CD14-positive monocyte (primary cell): ENCODE results near the gene FAM171A1. TPM values are rescaled to one million over a fixed set of nuclear protein-coding genes. Genes with fewer than 3 reads are reported as not detected.

ENCODE experiments used
- DNase-seq, 3 donors: peaks; one replicate each; pipeline ENCODE4 v3.0.0-alpha.2; 2011 to 2022
- H2AFZ ChIP-seq: 2 replicates; pipeline ENCODE4 v1.6.0; 2012; ENCODE audit warnings: mild to moderate bottlenecking, low read depth, low read length, inconsistent platforms; ENCODE audit not compliant: insufficient read depth, poor library complexity, severe bottlenecking
- H3K27ac ChIP-seq, 2 donors: 1 replicate in 1 of 2; 2 replicates in 1 of 2; pipeline ENCODE4 v1.5.1; 2012 to 2013; ENCODE audit warnings: low read length in 2 of 2, control low read depth in 1 of 2, inconsistent platforms in 1 of 2, low read depth in 1 of 2, mild to moderate bottlenecking in 1 of 2
- H3K27me3 ChIP-seq, 2 donors: one replicate each; pipeline versions ENCODE4 v1.6.0 to v1.6.1; 2011 to 2013; ENCODE audit warnings: low read length in 2 of 2; ENCODE audit not compliant: control insufficient read depth in 2 of 2, insufficient read depth in 2 of 2
- H3K36me3 ChIP-seq, 2 donors: replicated peaks in 1 of 2; 1 replicate in 1 of 2; 2 replicates in 1 of 2; pipeline versions ENCODE4 v1.5.1 to v1.6.1; 2012 to 2013; ENCODE audit warnings: low read length in 2 of 2, control low read depth in 1 of 2, inconsistent platforms in 1 of 2, mild to moderate bottlenecking in 1 of 2; ENCODE audit not compliant: insufficient read depth in 2 of 2, control insufficient read depth in 1 of 2
- H3K4me1 ChIP-seq, 2 donors: 1 replicate in 1 of 2; 2 replicates in 1 of 2; pipeline versions ENCODE4 v1.5.1 to v1.6.1; 2012 to 2013; ENCODE audit warnings: low read length in 2 of 2, control low read depth in 1 of 2, inconsistent platforms in 1 of 2, mild to moderate bottlenecking in 1 of 2, moderate library complexity in 1 of 2; ENCODE audit not compliant: insufficient read depth in 2 of 2, control insufficient read depth in 1 of 2
- H3K4me2 ChIP-seq: replicated peaks from 2 replicates; pipeline ENCODE3; 2012; ENCODE audit warnings: low read length, moderate library complexity, mild to moderate bottlenecking; ENCODE audit not compliant: poor library complexity, severe bottlenecking; ENCODE audit errors: extremely low read depth
- H3K4me3 ChIP-seq, 3 experiments: fragments of 200-600 bp in 1 of 3; sonication (generic) in 1 of 3; replicated peaks in 1 of 3; 1 replicate in 2 of 3; 2 replicates in 1 of 3; pipeline ENCODE4 v1.5.1; 2011 to 2013; ENCODE audit warnings: low read length in 3 of 3, mild to moderate bottlenecking in 3 of 3, control low read depth in 2 of 3, low read depth in 2 of 3, inconsistent platforms in 1 of 3, moderate library complexity in 1 of 3
- H3K79me2 ChIP-seq: 2 replicates; pipeline ENCODE4 v1.6.0; 2012; ENCODE audit warnings: mild to moderate bottlenecking, control low read depth, inconsistent platforms, low read length, moderate library complexity; ENCODE audit not compliant: insufficient read depth
- H3K9ac ChIP-seq: 2 replicates; pipeline ENCODE4 v1.6.0; 2017; ENCODE audit warnings: low read length, mild to moderate bottlenecking; ENCODE audit not compliant: insufficient read depth, poor library complexity, severe bottlenecking
- H3K9me3 ChIP-seq, 2 donors: replicated peaks in 1 of 2; 1 replicate in 1 of 2; 2 replicates in 1 of 2; pipeline versions ENCODE4 v1.5.1 to v1.6.1; 2012 to 2013; ENCODE audit warnings: low read length in 2 of 2, control low read depth in 1 of 2; ENCODE audit not compliant: control insufficient read depth in 1 of 2, insufficient read depth in 1 of 2
- H4K20me1 ChIP-seq: 2 replicates; pipeline ENCODE4 v1.6.0; 2012; ENCODE audit warnings: mild to moderate bottlenecking, low read length, control low read depth, moderate library complexity; ENCODE audit not compliant: insufficient read depth
- H3K27ac Mint-ChIP-seq, 7 donors: one replicate each; pipeline ENCODE4 v1.8.0; 2020; ENCODE audit warnings: mild to moderate bottlenecking in 7 of 7, mixed read lengths in 7 of 7, moderate library complexity in 6 of 7, inconsistent platforms in 2 of 7
- H3K27me3 Mint-ChIP-seq, 3 donors: one replicate each; pipeline ENCODE4 v1.8.0; 2021 to 2022; ENCODE audit warnings: low read depth in 3 of 3, mild to moderate bottlenecking in 3 of 3, mixed read lengths in 3 of 3, moderate library complexity in 3 of 3, inconsistent platforms in 1 of 3
- H3K36me3 Mint-ChIP-seq, 2 donors: one replicate each; pipeline ENCODE4 v1.8.0; 2020; ENCODE audit warnings: mixed read lengths in 2 of 2, inconsistent platforms in 1 of 2, mild to moderate bottlenecking in 1 of 2
- H3K4me1 Mint-ChIP-seq: one replicate; pipeline ENCODE4 v1.8.0; 2020; ENCODE audit warnings: mild to moderate bottlenecking, mixed read lengths
- H3K4me3 Mint-ChIP-seq, 2 donors: one replicate each; pipeline ENCODE4 v1.8.0; 2020; ENCODE audit warnings: mild to moderate bottlenecking in 2 of 2, mixed read lengths in 2 of 2, moderate library complexity in 1 of 2
- H3K9me3 Mint-ChIP-seq, 7 donors: one replicate each; pipeline ENCODE4 v1.8.0; 2020 to 2022; ENCODE audit warnings: mixed read lengths in 7 of 7, mild to moderate bottlenecking in 6 of 7, moderate library complexity in 6 of 7, inconsistent platforms in 2 of 7
- WGBS: methylation state at CpG from one replicate; pipeline ENCODE4 v1.1.5; 2013; ENCODE audit warnings: missing lambda C conversion rate; ENCODE audit not compliant: insufficient coverage; 5-methylcytosine and 5-hydroxymethylcytosine counted together
- intact Hi-C, 2 donors: fragments of 100-400 bp; cut with micrococcal nuclease; formaldehyde crosslinking; loops; one replicate each; pipeline versions ENCODE4 v1.15.0 to v1.15.1; 2023
- polyA plus RNA-seq, 3 donors: library from polyadenylated mRNA; depleted of rRNA in 1 of 3; unstranded in 2 of 3; stranded (reverse) in 1 of 3; fragments of 300-500 nt in 2 of 3; fragments of >200 nt in 1 of 3; fragmentation: Illumina TruSeq in 2 of 3; gene quantifications; 1 replicate in 2 of 3; 2 replicates in 1 of 3; pipeline ENCODE4 v1.2.3, GENCODE V29; 2012 to 2021
- TF ChIP-seq, protein P1 (sequence below): fragments of 200-600 bp; IDR thresholded peaks from one replicate; pipeline ENCODE4 v1.8.0; 2022; ENCODE audit warnings: antibody characterized with exemption, mild to moderate bottlenecking

The FAM171A1 gene
- polyA plus RNA-seq, 3 donors: not detected

DNA sequence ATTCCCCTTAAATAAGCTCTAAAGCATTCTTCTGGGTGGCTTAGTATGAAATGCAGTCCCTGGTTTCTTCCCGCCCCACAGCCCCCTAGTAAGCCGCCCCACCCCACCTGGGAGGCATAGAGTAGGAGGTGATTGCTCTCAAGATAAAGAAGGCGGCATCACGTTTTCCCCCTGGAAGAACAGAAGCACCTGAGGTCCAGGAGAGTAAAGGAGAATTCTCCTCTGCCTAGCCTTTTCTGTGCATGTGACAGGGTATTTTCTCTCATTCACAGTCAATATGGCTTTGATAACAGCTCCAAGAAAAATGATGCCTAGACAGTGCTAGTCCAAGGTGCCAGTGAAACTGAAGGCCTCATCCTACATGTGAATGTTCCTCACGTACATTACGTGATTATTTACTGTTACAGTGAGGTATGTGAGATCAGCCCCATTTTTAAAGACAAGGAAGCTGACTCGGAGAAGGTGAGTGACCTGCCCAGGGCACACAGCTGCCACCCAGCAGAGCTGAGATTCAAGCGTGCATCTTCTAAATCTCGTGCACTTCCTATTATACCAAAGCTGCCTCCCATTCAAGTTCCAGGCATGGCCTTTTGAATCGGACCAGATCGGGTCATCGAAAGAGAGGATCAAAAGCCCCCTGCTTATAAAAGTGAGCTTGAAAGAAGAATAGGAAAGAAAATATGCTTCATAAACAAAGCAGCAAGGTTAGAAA, 59.4 kb downstream of the FAM171A1 start:
- Histone ChIP-seq H3K27ac (no peak overlapping the region), H3K4me2 (no peak overlapping the region), H3K9ac (no peak overlapping the region), H4K20me1 (no peaks in the 10 kb centered on the region), H3K9me3 (no peaks in the 10 kb centered on the region), H3K79me2 (no peaks in the 10 kb centered on the region), H2AFZ (no peak overlapping the region), H3K4me3 (no peak overlapping the region), H3K36me3 (no peaks in the 10 kb centered on the region), H3K27me3 (no peaks in the 10 kb centered on the region), H3K4me1 (peaks cover 0 to 8% of the 10 kb centered on the region in 2 donors)
- Mint-ChIP-seq H3K4me3 (no peak overlapping the region), H3K36me3 (no peaks in the 10 kb centered on the region), H3K4me1 (peaks cover 11% of the 10 kb centered on the region), H3K9me3 (peaks cover 0 to under 1% (median 0%) of the 10 kb centered on the region in 7 donors), H3K27ac (no peak overlapping the region), H3K27me3 (peaks cover 1 to 5% (median 2%) of the 10 kb centered on the region in 3 donors)
- intact Hi-C loops: no loop called here
- DNase-seq: no peak
- 95% methylated on average over 4 of the region's 12 CpGs for WGBS
- TF ChIP-seq, protein P1, sequence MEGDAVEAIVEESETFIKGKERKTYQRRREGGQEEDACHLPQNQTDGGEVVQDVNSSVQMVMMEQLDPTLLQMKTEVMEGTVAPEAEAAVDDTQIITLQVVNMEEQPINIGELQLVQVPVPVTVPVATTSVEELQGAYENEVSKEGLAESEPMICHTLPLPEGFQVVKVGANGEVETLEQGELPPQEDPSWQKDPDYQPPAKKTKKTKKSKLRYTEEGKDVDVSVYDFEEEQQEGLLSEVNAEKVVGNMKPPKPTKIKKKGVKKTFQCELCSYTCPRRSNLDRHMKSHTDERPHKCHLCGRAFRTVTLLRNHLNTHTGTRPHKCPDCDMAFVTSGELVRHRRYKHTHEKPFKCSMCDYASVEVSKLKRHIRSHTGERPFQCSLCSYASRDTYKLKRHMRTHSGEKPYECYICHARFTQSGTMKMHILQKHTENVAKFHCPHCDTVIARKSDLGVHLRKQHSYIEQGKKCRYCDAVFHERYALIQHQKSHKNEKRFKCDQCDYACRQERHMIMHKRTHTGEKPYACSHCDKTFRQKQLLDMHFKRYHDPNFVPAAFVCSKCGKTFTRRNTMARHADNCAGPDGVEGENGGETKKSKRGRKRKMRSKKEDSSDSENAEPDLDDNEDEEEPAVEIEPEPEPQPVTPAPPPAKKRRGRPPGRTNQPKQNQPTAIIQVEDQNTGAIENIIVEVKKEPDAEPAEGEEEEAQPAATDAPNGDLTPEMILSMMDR: no peak

DNA sequence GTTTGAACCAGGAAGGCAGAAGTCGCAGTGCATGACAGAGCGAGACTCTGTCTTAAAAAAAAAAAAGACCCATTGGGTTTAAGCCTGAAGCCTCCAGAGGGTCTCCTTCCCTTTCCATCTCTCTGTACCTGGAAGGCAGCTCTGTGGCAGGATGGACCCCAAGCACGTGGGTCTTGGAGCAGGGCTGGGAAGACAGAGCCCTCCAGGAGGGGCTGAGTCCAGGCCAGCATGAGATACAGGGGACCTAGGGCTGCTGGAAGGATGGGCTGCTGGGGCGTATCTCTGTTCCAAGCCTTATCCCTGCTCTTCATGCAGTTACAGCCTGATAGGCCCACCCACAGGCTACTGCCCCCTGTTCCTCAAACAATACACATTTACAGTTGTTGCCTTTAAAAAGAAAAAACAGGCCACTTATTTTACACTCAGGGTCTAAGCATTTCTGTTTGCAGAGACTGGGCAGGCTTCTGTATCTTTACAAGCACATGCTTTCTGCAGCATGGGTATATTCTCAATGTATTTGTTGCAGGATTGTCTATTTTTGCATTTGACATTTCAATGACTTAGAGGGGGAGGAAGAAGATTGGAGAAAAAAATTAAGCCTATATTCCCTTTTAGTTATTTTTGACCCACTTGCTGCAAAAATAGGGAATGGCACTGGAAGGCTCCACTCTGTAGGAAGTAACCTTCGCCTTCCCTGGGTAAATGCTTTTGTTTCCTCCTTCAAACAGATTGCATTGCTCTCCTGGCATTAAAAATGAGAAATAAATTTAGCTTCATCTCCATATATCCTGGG, 60.1 kb downstream of the FAM171A1 start:
- 89% methylated on average over 4 of the region's 5 CpGs for WGBS
- no peak overlapping the region for H3K4me3 ChIP-seq
- no peak overlapping the region for H2AFZ ChIP-seq
- H3K27me3 ChIP-seq: no peaks in the 10 kb centered on the region
- no peak overlapping the region for H3K9ac ChIP-seq
- no peaks in the 10 kb centered on the region for H4K20me1 ChIP-seq
- intact Hi-C loops: no loop called here
- H3K4me2 ChIP-seq: no peak overlapping the region
- no peaks in the 10 kb centered on the region for H3K9me3 ChIP-seq
- H3K9me3 Mint-ChIP-seq: peaks cover 0 to 2% (median 0%) of the 10 kb centered on the region in 7 donors
- no peaks in the 10 kb centered on the region for H3K36me3 Mint-ChIP-seq
- TF ChIP-seq, protein P1: no peak
- peaks cover 0 to 8% of the 10 kb centered on the region in 2 donors for H3K4me1 ChIP-seq
- no peak overlapping the region for H3K27ac ChIP-seq
- no peaks in the 10 kb centered on the region for H3K36me3 ChIP-seq
- no peak overlapping the region for H3K27ac Mint-ChIP-seq
- H3K79me2 ChIP-seq: no peaks in the 10 kb centered on the region
- H3K4me3 Mint-ChIP-seq: no peak overlapping the region
- peaks cover 1 to 5% (median 2%) of the 10 kb centered on the region in 3 donors for H3K27me3 Mint-ChIP-seq
- peaks cover 11% of the 10 kb centered on the region for H3K4me1 Mint-ChIP-seq
- no peak for DNase-seq
